Bronchial epithelial cell (primary cell): ENCODE measurements around the gene IGLL1. TPM values are rescaled to one million over a fixed set of nuclear protein-coding genes. Genes with fewer than 3 reads are reported as not detected.

Experiments
- DNase-seq: peaks from one replicate; pipeline ENCODE4 v3.0.0-alpha.2; 2010; ENCODE audit warnings: low read depth
- FAIRE-seq: peaks from 2 replicates; lab custom pipeline; 2011; peaks lifted over from hg19 to GRCh38; lab: Jason Lieb, UNC
- H3K27me3 ChIP-seq: 2 replicates; pipeline ENCODE4 v1.5.1; 2011; ENCODE audit warnings: low read length; ENCODE audit not compliant: control insufficient read depth, insufficient read depth
- H3K36me3 ChIP-seq: 2 replicates; pipeline ENCODE4 v1.5.1; 2011; ENCODE audit warnings: low read length; ENCODE audit not compliant: control insufficient read depth, insufficient read depth
- H3K4me3 ChIP-seq: 2 replicates; pipeline ENCODE4 v1.5.1; 2011; ENCODE audit warnings: mild to moderate bottlenecking, low read depth, low read length, control low read depth
- CTCF ChIP-seq: IDR thresholded peaks from 2 replicates; pipeline ENCODE4 v1.5.1; 2011; ENCODE audit warnings: mild to moderate bottlenecking, moderate library complexity, low read length, control low read depth, inconsistent platforms; ENCODE audit not compliant: insufficient read depth, severe bottlenecking
- total RNA-seq: library from RNA; depleted of rRNA; stranded (reverse); fragments of >200 nt; gene quantifications from 2 replicates; pipeline ENCODE4 v1.2.1, GENCODE V29; 2014

The IGLL1 gene
- total RNA-seq, 1 donor from 2014 or later = not detected

GRCh38 chr22:23530106-23530505, 50.0 kb downstream of the IGLL1 start:
- FAIRE-seq (no peak), DNase-seq (no peak)
- no peak for TF ChIP-seq CTCF
- Histone ChIP-seq H3K36me3 (no peaks in the 10 kb centered on the region), H3K4me3 (no peak overlapping the region), H3K27me3 (no peaks in the 10 kb centered on the region)

- H3K27me3 ChIP-seq = no peaks in the 10 kb centered on the region
- FAIRE-seq = no peak
- DNase-seq = no peak
Observed at GRCh38 chr22:23529166-23530103, 50.7 kb downstream of the IGLL1 start.

GRCh38 chr22:23527971-23528740, 51.9 kb downstream of the IGLL1 start:
- FAIRE-seq (no peak), DNase-seq (no peak)
- no peak for TF ChIP-seq CTCF
- Histone ChIP-seq H3K4me3 (no peak overlapping the region), H3K36me3 (no peaks in the 10 kb centered on the region), H3K27me3 (peaks cover under 1% of the 10 kb centered on the region)

More at GRCh38 chr22:23529166-23530103, 50.7 kb downstream of the IGLL1 start:
- no peak overlapping the region for H3K4me3 ChIP-seq
- no peaks in the 10 kb centered on the region for H3K36me3 ChIP-seq
- TF ChIP-seq CTCF = no peak

- no peak overlapping the region for H3K4me3 ChIP-seq
- H3K27me3 ChIP-seq = peaks cover 6% of the 10 kb centered on the region
- TF ChIP-seq CTCF = no peak
- H3K36me3 ChIP-seq = no peaks in the 10 kb centered on the region
- FAIRE-seq = peak; percentile 18
- DNase-seq = no peak
Observed at GRCh38 chr22:23526596-23527316, 53.3 kb downstream of the IGLL1 start.

- TF ChIP-seq CTCF = no peak
- peaks cover 13% of the 10 kb centered on the region for H3K27me3 ChIP-seq
- no peak overlapping the region for H3K4me3 ChIP-seq
- FAIRE-seq = no peak
- DNase-seq = no peak
- H3K36me3 ChIP-seq = no peaks in the 10 kb centered on the region
Observed at GRCh38 chr22:23525510-23525909, 54.6 kb downstream of the IGLL1 start.
